ENCODE measurements around the gene UTF1. TPM values are rescaled to one million over a fixed set of nuclear protein-coding genes. Genes with fewer than 3 reads are reported as not detected.
"Not testable (repeated sequence)": the region's sequence is repeated elsewhere in the genome, so short reads cannot be mapped to it uniquely, and the experiment has no call there.

The UTF1 gene
- total RNA-seq, 2 donors from 2014 or later = not detected

- intact Hi-C loops (cut with DNase I) = no loop called here
- DNase-seq = no peak
These were observed 28.2 kb downstream of the UTF1 start for GRCh38 chr10:133258066-133258817.

GRCh38 chr10:133258818-133259601 is 29.0 kb downstream of the UTF1 start:
- DNase-seq = peak; percentile 87
- ATAC-seq = peak; percentile 13 to 24
- intact Hi-C loops (cut with DNase I) = no loop called here

More at GRCh38 chr10:133258066-133258817, 28.2 kb downstream of the UTF1 start:
- ATAC-seq = peak in 1 of 2 donors; percentile 0

DNA sequence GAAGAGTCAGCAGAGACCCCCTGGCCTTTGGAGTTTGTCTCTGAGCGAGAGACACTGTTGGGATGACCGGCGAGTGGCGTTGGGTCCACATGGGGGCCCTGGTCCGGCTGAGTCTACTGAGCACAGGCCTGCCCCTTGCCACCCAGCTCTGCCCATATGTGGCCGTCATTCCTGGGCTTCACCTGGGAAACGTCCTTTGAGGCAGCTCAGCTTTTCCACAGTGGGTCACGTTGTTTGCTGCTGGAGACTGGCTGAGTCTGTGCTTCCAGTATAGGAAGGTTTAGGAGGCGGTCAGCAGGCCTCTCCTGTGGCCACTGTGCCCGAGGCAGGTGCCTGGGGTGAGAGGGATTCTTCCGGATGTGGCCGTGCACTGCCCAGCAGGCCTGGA is 29.6 kb downstream of the UTF1 start:
- DNase-seq (no peak), ATAC-seq (no peak)
- intact Hi-C loops (cut with DNase I) = no loop called here

- ATAC-seq (peak; percentile 52 to 73), DNase-seq (peak; percentile 67)
- intact Hi-C loops (cut with DNase I) = no loop called here
These were observed 31.1 kb downstream of the UTF1 start for GRCh38 chr10:133260895-133261725.

DNA sequence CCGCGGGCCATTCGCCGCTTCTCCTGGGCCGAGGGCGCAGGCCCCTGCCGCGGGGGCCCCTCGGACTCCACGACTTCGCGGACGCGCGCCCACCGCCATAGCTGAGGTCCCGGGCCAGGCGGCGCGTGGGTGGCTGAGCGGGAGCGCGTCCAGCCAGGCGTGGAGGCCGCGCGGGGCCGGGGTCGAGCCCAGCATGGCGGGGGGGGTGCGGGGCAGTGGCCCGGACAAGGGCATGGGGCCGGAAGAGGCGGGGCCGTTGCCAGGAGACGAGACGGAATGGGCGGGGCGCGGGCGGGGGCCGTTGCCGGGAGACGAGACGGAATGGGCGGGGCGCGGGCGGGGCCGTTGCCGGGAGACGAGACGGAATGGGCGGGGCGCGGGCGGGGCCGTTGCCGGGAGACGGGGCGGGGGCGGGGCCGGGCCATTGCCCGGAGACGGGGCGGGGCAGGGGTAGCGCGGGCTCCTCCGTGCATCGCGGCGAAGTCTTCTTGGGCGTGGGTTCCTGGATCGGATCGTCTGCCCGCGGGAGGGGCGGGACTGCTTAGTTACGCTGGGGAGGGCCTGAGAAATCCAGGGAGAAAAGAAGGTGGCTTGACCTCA is 31.8 kb downstream of the UTF1 start:
- peak; percentile 83 to 93 for ATAC-seq
- intact Hi-C loops (cut with DNase I) = no loop called here
- peak; percentile 93 for DNase-seq

GRCh38 chr10:133262696-133263095 is 32.7 kb downstream of the UTF1 start:
- intact Hi-C loops (cut with DNase I) = no loop called here

DNA sequence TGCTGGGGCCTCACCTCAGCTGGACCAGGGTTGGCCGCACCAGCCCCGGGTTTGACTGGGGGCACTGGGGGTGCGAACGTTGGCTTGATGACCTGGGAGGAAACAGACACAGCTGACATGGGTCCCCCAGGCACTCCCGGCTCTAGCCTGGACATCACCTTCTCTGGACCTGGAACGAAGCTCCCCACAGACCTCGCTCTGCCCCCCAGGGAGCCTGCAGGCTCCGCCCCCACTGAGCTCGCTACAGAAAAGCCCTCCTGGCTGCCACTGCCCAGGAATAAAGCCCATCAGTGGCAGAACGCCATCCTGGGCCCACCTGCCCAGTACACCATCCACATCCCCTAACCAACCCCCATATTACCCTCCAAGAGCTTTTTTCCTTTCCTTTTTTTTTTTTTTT is 33.7 kb downstream of the UTF1 start:
- no peak for DNase-seq
- intact Hi-C loops (cut with DNase I) = no loop called here

More at GRCh38 chr10:133262696-133263095, 32.7 kb downstream of the UTF1 start:
- ATAC-seq (no peak), DNase-seq (no peak)

GRCh38 chr10:133264461-133264860 is 34.4 kb downstream of the UTF1 start:
- DNase-seq = no peak
- intact Hi-C loops (cut with DNase I) = no loop called here
- no peak for ATAC-seq

More for the DNA sequence above, 33.7 kb downstream of the UTF1 start:
- no peak for ATAC-seq

DNA sequence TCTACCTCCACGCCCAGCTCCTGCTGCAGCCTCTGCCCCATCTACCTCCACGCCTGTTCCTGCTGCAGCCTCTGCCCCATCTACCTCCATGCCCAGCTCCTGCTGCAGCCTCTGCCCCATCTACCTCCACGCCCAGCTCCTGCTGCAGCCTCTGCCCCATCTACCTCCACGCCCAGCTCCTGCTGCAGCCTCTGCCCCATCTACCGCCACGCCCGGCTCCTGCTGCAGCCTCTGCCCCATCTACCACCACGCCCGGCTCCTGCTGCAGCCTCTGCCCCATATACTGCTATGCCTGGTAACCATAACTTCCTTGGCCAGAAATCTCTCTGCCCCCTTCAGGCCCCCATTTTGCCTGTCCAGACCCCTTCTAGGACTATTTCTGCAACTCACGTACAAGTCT is 35.0 kb downstream of the UTF1 start:
- DNase-seq; intact Hi-C loops (cut with DNase I); ATAC-seq: not testable (repeated sequence)

DNA sequence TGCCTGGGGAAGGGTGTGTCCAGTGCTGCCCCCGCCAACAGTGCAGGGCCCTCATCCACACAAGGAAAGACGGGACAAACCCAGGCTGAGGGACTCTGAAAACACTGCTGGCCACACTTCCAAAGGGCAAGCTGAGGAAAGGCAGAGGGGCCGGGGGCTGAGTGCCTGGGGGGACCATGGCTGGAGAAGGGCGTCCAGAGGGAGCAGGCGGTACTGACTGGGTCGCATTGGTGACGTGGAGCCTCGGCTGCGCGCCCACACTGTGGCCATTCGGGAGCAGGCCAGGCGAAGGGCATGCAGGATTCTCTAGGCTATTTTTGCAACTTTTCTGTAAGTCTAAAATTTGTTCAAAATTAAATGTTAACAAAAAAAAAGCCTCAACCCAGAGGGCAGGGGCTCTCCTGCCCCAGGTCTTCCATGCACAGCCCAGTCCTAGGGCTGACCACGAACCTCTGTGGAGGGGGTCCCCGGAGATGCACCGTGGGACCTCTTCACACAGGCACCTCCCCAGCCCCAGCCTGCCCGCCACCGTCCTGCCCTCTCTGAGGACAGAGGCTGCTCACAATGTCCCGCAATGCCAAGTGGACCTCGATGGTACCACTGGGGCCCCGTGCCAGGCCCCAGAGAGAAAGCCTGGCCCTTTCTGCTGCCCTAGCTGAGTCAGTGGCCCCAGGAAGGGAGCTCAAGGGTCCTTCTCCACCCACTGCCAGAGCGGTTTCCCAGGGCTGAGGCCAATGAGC is 36.2 kb downstream of the UTF1 start:
- intact Hi-C loops (cut with DNase I) = no loop called here
- ATAC-seq = no peak

GRCh38 chr10:133267293-133267692 is 37.3 kb downstream of the UTF1 start:
- DNase-seq (no peak), ATAC-seq (no peak)
- intact Hi-C loops (cut with DNase I) = no loop called here

More for the DNA sequence above, 36.2 kb downstream of the UTF1 start:
- DNase-seq = no peak

DNA sequence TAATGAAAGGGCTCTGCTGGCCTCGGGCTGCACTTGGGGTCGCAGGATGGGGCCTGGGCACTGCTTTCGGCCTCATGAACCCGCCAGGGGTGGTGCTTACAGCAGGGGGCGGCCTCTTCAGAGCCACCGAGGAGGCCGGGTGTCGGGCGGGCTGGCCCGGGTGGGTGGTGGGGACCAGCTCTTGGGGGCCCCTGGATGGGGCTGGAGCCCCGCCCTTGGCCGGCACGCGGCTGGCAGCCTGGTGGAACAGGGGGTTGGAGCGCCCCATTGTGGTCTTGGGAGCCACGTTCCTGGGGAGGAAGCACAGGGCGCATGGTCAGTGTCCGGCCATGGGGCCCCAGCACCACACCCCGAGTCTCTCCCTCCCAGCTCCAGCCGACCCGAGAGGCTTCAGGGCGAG is 37.8 kb downstream of the UTF1 start:
- ATAC-seq (no peak), DNase-seq (no peak)
- intact Hi-C loops (cut with DNase I) = no loop called here

GRCh38 chr10:133268532-133268931 is 38.5 kb downstream of the UTF1 start:
- no peak for ATAC-seq

DNA sequence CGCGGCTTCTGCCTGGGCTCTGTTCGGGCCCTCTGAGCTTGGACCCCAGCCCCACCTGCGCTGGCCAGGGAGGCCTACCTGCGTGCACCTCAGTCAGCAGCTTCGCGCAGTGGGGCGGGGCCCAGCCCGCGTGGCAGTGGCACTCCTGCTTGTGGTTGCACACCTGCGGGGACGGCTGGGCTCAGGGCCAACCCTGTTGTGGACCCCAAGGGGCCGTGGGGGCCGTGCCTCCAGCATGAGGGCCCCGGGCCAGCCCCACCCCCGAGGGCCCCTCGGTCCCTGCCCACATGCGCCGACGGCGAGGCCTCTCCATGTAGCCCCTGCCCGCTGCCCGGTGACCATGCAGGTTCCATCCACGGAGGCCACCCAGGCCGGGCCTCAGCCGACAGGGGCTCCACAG is 39.4 kb downstream of the UTF1 start:
- intact Hi-C loops (cut with DNase I) = no loop called here
- no peak for ATAC-seq
- no peak for DNase-seq

More at GRCh38 chr10:133268532-133268931, 38.5 kb downstream of the UTF1 start:
- intact Hi-C loops (cut with DNase I) = no loop called here
- no peak for DNase-seq

DNA sequence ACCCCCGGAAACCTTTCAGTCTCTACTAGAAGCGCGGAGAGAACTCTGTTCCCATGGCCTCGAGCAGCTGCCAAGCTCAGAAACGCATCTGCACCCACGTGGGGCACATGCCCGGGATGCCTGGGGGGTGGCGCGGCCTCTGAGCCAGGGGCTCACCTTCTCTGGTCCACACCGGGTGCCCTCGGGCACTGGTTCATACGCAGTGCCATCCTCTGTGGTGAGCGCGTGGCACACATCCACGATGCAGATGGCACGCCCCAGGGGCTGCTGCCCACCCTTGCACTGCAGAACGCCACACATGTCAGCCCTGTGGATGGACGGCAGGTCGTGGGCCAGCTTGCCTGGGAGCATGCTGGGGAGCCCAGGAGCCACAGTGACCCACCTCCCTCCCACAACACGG is 40.2 kb downstream of the UTF1 start:
- intact Hi-C loops (cut with DNase I) = no loop called here
- ATAC-seq (no peak), DNase-seq (no peak)

DNA sequence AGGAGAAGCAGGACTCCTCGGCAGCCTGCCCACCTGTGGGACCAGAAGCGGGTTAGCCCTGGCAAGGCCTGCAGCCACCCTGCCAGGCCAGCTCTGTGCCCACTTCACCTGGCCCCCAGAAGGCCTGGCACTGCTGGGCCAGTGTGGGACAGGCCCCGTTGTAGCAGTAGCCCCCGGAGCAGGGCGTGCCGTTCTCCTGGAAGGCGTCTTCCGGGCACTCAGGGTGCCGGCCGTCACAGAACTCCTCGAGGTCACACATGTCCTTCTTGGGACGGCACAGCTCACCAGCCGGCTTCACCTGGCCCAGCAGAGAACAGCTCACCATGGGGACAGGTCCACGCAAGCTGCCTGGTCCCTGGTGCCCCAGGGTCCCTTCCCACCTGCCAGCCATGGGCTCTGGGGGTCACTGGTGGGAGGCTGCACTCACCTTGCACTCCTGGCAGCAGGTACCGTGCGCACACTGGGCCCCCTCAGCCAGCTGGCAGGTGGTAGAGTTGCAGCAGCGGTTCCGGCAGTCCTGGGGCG is 40.8 kb downstream of the UTF1 start:
- intact Hi-C loops (cut with DNase I) = no loop called here
- ATAC-seq (no peak), DNase-seq (no peak)

DNA sequence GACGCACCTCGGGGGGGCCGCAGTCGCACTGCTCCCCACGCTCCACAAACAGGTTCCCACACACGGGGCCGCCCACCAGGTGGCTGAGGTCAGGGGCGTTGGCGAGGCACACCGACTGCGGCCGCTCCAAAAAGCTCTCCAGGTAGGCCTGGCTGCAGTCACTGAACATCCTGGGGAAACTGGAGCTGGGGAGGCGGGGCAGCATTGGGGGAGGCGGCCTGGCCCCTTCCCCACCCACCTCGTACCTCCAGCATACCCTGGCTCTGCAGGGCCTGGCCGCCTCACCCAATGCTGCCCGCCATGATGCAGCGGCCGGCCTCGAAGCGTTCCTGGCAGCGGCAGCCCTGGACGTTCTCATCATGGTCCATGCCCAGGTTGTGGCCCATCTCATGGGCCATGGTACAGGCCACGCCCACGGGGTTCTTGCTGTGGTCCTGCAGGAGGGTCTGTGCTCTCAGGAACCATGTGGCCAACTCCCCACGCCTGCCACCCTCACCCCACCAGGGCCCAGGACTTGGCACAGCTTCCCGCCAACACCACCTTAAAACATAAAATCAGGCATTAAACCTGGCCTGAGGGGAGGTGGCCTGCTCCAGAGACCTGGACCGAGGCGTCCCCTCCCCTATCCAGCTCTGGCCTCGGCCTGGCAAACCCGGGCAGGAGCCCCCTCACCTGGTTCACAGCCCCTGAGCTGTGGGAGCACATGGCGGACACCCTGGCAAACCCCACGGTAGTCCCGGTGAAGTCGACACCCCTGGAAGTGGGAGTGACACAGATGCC is 41.7 kb downstream of the UTF1 start:
- intact Hi-C loops (cut with DNase I) = no loop called here

More for the DNA sequence above, 41.7 kb downstream of the UTF1 start:
- DNase-seq (no peak), ATAC-seq (no peak)

Data from left cardiac atrium (tissue), 4 donors.